ENCODE data around the gene MCUB.

MCUB gene

DNA sequence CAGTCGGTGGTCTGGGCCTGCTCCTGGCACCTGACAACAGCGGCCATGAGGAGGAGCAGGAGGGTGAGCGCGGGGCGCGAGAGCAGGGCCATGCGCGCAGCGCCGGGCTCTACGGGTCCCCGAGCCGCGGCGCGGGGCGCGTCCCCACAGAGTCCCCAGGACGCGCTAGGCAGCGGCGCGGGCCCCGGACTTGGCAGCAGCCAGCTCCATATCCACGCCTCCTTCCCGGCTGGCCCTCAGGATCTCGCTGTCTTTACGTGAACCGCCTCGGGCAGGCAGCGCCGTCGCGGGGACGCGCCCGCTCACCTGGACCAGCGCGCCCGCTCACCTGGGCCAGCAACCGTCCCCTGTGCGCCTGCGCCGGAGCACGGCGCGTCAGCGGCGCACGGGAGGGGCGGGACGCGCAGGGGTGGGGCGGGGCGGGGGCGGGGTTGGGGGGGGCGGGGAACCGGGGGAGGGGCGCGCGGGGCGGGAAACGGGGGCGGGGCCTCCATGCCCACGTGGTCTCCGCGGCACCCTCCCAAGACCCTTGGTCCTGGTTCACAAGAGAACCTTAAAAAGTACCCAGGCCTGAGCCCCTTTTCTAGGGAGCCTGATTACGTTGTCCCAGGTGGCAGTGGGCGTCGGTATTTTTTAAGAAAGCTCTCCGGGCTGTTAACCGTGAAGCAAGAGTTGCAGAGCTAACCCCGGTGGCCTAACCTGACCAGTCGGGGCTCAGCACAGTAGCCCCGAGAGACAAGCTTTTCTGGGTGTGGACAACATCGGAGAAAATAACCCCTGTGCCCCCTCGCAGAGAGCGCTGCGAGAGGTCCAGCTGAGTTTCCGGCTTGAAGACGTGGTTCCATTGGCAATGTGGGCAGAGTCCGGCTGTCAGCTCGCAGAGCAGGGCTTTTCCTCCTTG, 169.9 kb downstream of the MCUB start, which contains the start of gene PLA2G12A:
Gene PLA2G12A (minus strand): TSS at position 353 of the 901 bp plus-strand sequence. CDS start 261 bp downstream, at position 92.
- DNase-seq (ENCODE audit: low read depth) = peak; percentile 72

DNA sequence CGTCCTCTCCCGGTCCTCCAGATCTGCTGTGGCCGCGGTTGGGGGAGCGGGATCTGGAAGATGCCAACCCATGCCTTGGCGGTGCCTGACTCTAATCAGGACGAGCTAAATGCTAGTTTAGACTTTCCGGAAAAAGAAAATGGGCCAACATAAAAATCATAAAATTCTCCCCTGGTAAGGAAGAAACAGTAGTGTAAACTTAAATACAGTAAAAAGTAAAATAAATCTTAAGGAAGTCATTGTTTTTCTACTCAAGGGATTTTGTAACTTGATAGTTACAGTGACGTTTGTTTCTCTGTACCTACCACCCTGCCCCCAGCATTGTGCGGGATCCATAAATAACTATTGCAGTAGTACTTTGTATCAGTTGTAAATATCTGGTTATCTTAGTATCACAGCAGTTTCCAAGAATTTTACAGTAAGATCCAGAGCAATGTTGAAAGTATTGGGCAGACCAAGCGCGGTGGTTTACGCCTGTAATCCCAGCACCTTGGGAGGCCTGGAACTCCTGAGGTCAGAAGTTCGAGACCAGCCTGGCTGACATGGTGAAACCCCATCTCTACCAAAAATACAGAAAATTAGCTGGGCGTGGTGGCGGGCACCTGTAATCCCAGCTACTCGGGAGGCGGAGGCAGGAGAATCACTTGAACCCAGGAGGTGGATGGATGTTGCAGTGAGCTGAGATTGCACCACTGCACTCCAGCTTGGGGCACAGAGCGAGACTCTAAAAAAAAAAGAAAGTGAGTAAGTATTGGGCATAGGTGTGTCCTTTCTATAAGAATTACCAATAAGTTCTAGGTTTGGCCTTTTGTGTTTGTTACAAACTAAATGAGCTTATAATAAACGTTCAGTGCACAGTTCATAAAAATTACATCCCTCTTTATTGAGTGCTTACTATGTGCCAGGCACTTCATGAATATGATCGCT, 170.8 kb downstream of the MCUB start:
- DNase-seq (ENCODE audit: low read depth) = no peak

DNA sequence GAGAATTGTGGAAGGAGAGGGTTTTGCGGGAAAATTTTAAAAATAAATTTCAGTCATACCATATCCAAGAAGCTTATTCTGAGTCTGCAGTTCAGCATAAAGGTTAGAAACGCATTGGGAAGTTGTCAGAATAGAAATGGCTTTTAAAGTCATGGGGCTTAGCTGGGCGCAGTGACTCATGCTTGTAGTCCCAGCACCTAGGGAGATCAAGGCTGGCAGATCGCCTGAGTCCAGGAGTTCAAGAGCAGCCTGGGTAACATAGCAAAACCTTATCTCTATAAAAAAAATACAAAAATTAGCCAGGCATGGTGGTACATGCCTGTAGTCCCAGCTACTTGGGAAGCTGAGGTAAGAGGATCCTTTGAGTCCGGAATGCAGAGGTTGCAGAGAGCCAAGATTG, 173.7 kb downstream of the MCUB start:
- no peak for DNase-seq (ENCODE audit: low read depth)

DNA sequence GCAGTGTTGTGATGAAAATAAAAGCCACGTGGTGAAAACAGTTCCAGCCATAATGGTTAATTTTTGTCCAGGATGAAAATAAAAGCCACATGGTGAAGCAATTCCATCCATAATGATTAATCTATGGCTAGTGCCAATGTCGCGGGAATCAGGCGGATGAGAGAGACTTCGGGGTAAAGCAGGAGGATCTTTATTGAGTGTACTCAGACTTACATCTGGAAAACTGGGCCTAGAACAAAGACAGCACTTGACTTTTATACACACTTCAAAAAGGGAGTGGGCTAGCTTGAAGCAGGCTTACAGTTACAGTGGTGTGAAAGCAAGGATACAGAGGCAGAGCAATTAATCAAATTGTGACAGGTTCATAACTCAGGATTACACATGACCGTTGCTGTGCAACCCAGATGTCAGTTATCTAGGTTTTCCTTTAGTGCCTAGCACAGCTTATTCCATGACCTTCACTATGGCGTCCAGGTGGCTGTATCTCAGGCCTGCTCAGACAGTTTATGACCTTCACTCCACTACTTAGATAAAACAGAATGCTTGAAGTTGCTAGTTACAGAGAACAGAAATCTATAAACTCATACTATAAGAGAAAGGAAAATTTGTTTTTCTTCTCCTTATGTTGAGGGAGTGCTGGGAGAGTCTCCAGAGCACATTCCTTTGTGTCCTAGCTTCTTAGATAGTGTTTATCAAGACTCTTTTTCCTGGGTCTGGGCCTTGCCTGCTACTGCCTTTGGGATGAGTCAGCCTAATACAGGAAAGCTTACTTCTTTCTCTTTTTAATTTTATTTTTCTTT, 175.7 kb downstream of the MCUB start:
- DNase-seq (ENCODE audit: low read depth) = no peak

All from stimulated activated CD8-positive, alpha-beta memory T cell treated with anti-CD3 and anti-CD28 coated beads, Interleukin-12 subunit alpha, Interleukin-12 subunit beta, amount 100 ng/mL, for 4 hours (primary cell).